ENCODE results near the gene CMTM6.

- TF ChIP-seq CTCF (IDR thresholded peaks at IDR 0.05; ENCODE audit: low read length) (peak; percentile 95), EZH2 (IDR thresholded peaks at IDR 0.05; ENCODE audit: borderline replicate concordance, low read length) (no peak)
Measured at GRCh38 chr3:32467333-32468070, 35.1 kb downstream of the CMTM6 start.
